CD14-positive monocyte (primary cell): ENCODE measurements around the gene UFSP2. TPM values are rescaled to one million over a fixed set of nuclear protein-coding genes. Genes with fewer than 3 reads are reported as not detected.

Source experiments
- DNase-seq, 3 donors: peaks; one replicate each; pipeline ENCODE4 v3.0.0-alpha.2; 2011 to 2022
- H2AFZ ChIP-seq: 2 replicates; pipeline ENCODE4 v1.6.0; 2012; ENCODE audit warnings: mild to moderate bottlenecking, low read depth, low read length, inconsistent platforms; ENCODE audit not compliant: insufficient read depth, poor library complexity, severe bottlenecking
- H3K27ac ChIP-seq, 2 donors: 1 replicate in 1 of 2; 2 replicates in 1 of 2; pipeline ENCODE4 v1.5.1; 2012 to 2013; ENCODE audit warnings: low read length in 2 of 2, control low read depth in 1 of 2, inconsistent platforms in 1 of 2, low read depth in 1 of 2, mild to moderate bottlenecking in 1 of 2
- H3K27me3 ChIP-seq, 2 donors: one replicate each; pipeline versions ENCODE4 v1.6.0 to v1.6.1; 2011 to 2013; ENCODE audit warnings: low read length in 2 of 2; ENCODE audit not compliant: control insufficient read depth in 2 of 2, insufficient read depth in 2 of 2
- H3K36me3 ChIP-seq, 2 donors: replicated peaks in 1 of 2; 1 replicate in 1 of 2; 2 replicates in 1 of 2; pipeline versions ENCODE4 v1.5.1 to v1.6.1; 2012 to 2013; ENCODE audit warnings: low read length in 2 of 2, control low read depth in 1 of 2, inconsistent platforms in 1 of 2, mild to moderate bottlenecking in 1 of 2; ENCODE audit not compliant: insufficient read depth in 2 of 2, control insufficient read depth in 1 of 2
- H3K4me1 ChIP-seq, 2 donors: 1 replicate in 1 of 2; 2 replicates in 1 of 2; pipeline versions ENCODE4 v1.5.1 to v1.6.1; 2012 to 2013; ENCODE audit warnings: low read length in 2 of 2, control low read depth in 1 of 2, inconsistent platforms in 1 of 2, mild to moderate bottlenecking in 1 of 2, moderate library complexity in 1 of 2; ENCODE audit not compliant: insufficient read depth in 2 of 2, control insufficient read depth in 1 of 2
- H3K4me2 ChIP-seq: replicated peaks from 2 replicates; pipeline ENCODE3; 2012; ENCODE audit warnings: low read length, moderate library complexity, mild to moderate bottlenecking; ENCODE audit not compliant: poor library complexity, severe bottlenecking; ENCODE audit errors: extremely low read depth
- H3K4me3 ChIP-seq, 3 experiments: fragments of 200-600 bp in 1 of 3; sonication (generic) in 1 of 3; replicated peaks in 1 of 3; 1 replicate in 2 of 3; 2 replicates in 1 of 3; pipeline ENCODE4 v1.5.1; 2011 to 2013; ENCODE audit warnings: low read length in 3 of 3, mild to moderate bottlenecking in 3 of 3, control low read depth in 2 of 3, low read depth in 2 of 3, inconsistent platforms in 1 of 3, moderate library complexity in 1 of 3
- H3K79me2 ChIP-seq: 2 replicates; pipeline ENCODE4 v1.6.0; 2012; ENCODE audit warnings: mild to moderate bottlenecking, control low read depth, inconsistent platforms, low read length, moderate library complexity; ENCODE audit not compliant: insufficient read depth
- H3K9ac ChIP-seq: 2 replicates; pipeline ENCODE4 v1.6.0; 2017; ENCODE audit warnings: low read length, mild to moderate bottlenecking; ENCODE audit not compliant: insufficient read depth, poor library complexity, severe bottlenecking
- H3K9me3 ChIP-seq, 2 donors: replicated peaks in 1 of 2; 1 replicate in 1 of 2; 2 replicates in 1 of 2; pipeline versions ENCODE4 v1.5.1 to v1.6.1; 2012 to 2013; ENCODE audit warnings: low read length in 2 of 2, control low read depth in 1 of 2; ENCODE audit not compliant: control insufficient read depth in 1 of 2, insufficient read depth in 1 of 2
- H4K20me1 ChIP-seq: 2 replicates; pipeline ENCODE4 v1.6.0; 2012; ENCODE audit warnings: mild to moderate bottlenecking, low read length, control low read depth, moderate library complexity; ENCODE audit not compliant: insufficient read depth
- H3K27ac Mint-ChIP-seq, 7 donors: one replicate each; pipeline ENCODE4 v1.8.0; 2020; ENCODE audit warnings: mild to moderate bottlenecking in 7 of 7, mixed read lengths in 7 of 7, moderate library complexity in 6 of 7, inconsistent platforms in 2 of 7
- H3K27me3 Mint-ChIP-seq, 3 donors: one replicate each; pipeline ENCODE4 v1.8.0; 2021 to 2022; ENCODE audit warnings: low read depth in 3 of 3, mild to moderate bottlenecking in 3 of 3, mixed read lengths in 3 of 3, moderate library complexity in 3 of 3, inconsistent platforms in 1 of 3
- H3K36me3 Mint-ChIP-seq, 2 donors: one replicate each; pipeline ENCODE4 v1.8.0; 2020; ENCODE audit warnings: mixed read lengths in 2 of 2, inconsistent platforms in 1 of 2, mild to moderate bottlenecking in 1 of 2
- H3K4me1 Mint-ChIP-seq: one replicate; pipeline ENCODE4 v1.8.0; 2020; ENCODE audit warnings: mild to moderate bottlenecking, mixed read lengths
- H3K4me3 Mint-ChIP-seq, 2 donors: one replicate each; pipeline ENCODE4 v1.8.0; 2020; ENCODE audit warnings: mild to moderate bottlenecking in 2 of 2, mixed read lengths in 2 of 2, moderate library complexity in 1 of 2
- H3K9me3 Mint-ChIP-seq, 7 donors: one replicate each; pipeline ENCODE4 v1.8.0; 2020 to 2022; ENCODE audit warnings: mixed read lengths in 7 of 7, mild to moderate bottlenecking in 6 of 7, moderate library complexity in 6 of 7, inconsistent platforms in 2 of 7
- WGBS: methylation state at CpG from one replicate; pipeline ENCODE4 v1.1.5; 2013; ENCODE audit warnings: missing lambda C conversion rate; ENCODE audit not compliant: insufficient coverage; 5-methylcytosine and 5-hydroxymethylcytosine counted together
- intact Hi-C, 2 donors: fragments of 100-400 bp; cut with micrococcal nuclease; formaldehyde crosslinking; loops; one replicate each; pipeline versions ENCODE4 v1.15.0 to v1.15.1; 2023
- polyA plus RNA-seq, 3 donors: library from polyadenylated mRNA; depleted of rRNA in 1 of 3; unstranded in 2 of 3; stranded (reverse) in 1 of 3; fragments of 300-500 nt in 2 of 3; fragments of >200 nt in 1 of 3; fragmentation: Illumina TruSeq in 2 of 3; gene quantifications; 1 replicate in 2 of 3; 2 replicates in 1 of 3; pipeline ENCODE4 v1.2.3, GENCODE V29; 2012 to 2021
- TF ChIP-seq, protein P1 (sequence below): fragments of 200-600 bp; IDR thresholded peaks from one replicate; pipeline ENCODE4 v1.8.0; 2022; ENCODE audit warnings: antibody characterized with exemption, mild to moderate bottlenecking

The UFSP2 gene
- polyA plus RNA-seq, 3 donors = 6.8 to 23.5 (median 13.8) TPM

- intact Hi-C loops = no loop called here
- H3K27ac ChIP-seq = no peak overlapping the region
- 100% methylated on average over 1 of the region's 2 CpGs for WGBS
- H3K4me2 ChIP-seq = no peak overlapping the region
- no peak for DNase-seq
- no peak overlapping the region for H3K9ac ChIP-seq
- Mint-ChIP-seq H3K9me3 (peaks cover 0 to 9% (median 0%) of the 10 kb centered on the region in 7 donors), H3K4me1 (peaks cover 3% of the 10 kb centered on the region), H3K27me3 (peaks cover 0 to 6% (median 3%) of the 10 kb centered on the region in 3 donors), H3K36me3 (no peaks in the 10 kb centered on the region), H3K4me3 (no peak overlapping the region), H3K27ac (no peak overlapping the region)
- H3K36me3 ChIP-seq = no peaks in the 10 kb centered on the region
- TF ChIP-seq, protein P1, sequence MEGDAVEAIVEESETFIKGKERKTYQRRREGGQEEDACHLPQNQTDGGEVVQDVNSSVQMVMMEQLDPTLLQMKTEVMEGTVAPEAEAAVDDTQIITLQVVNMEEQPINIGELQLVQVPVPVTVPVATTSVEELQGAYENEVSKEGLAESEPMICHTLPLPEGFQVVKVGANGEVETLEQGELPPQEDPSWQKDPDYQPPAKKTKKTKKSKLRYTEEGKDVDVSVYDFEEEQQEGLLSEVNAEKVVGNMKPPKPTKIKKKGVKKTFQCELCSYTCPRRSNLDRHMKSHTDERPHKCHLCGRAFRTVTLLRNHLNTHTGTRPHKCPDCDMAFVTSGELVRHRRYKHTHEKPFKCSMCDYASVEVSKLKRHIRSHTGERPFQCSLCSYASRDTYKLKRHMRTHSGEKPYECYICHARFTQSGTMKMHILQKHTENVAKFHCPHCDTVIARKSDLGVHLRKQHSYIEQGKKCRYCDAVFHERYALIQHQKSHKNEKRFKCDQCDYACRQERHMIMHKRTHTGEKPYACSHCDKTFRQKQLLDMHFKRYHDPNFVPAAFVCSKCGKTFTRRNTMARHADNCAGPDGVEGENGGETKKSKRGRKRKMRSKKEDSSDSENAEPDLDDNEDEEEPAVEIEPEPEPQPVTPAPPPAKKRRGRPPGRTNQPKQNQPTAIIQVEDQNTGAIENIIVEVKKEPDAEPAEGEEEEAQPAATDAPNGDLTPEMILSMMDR = no peak
- H3K4me1 ChIP-seq = no peaks in the 10 kb centered on the region
- no peaks in the 10 kb centered on the region for H3K79me2 ChIP-seq
- no peak overlapping the region for H2AFZ ChIP-seq
- no peaks in the 10 kb centered on the region for H3K9me3 ChIP-seq
- H3K27me3 ChIP-seq = no peaks in the 10 kb centered on the region
- no peak overlapping the region for H3K4me3 ChIP-seq
- no peaks in the 10 kb centered on the region for H4K20me1 ChIP-seq
Observed at GRCh38 chr4:185352741-185353140, 73.0 kb downstream of the UFSP2 start.

DNA sequence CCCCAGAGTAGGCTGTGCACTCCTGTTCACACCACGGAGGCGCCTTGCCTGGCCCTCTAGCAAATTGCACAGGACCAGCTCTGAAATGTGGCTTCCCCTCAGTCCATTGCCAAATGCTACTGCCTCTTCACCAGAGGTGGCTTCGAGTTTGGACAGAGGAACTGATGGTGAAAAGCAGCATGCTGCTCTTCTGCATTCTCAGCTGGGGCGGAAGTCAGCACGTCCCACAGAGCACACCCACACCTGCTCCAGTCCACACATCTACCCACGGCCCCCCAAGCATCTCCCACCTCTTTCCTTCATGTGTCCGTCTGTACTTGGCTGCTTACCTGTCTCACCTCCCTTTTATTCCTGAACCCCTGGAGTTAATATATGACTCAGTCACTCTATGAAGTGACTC, 73.6 kb downstream of the UFSP2 start:
- TF ChIP-seq, protein P1 = no peak
- Mint-ChIP-seq H3K27me3 (peaks cover 0 to 6% (median 3%) of the 10 kb centered on the region in 3 donors), H3K4me3 (no peak overlapping the region), H3K9me3 (peaks cover 0 to 9% (median 0%) of the 10 kb centered on the region in 7 donors), H3K36me3 (no peaks in the 10 kb centered on the region), H3K4me1 (peaks cover 3% of the 10 kb centered on the region), H3K27ac (no peak overlapping the region)
- DNase-seq = no peak
- Histone ChIP-seq H3K9ac (no peak overlapping the region), H3K27me3 (no peaks in the 10 kb centered on the region), H3K79me2 (no peaks in the 10 kb centered on the region), H3K36me3 (no peaks in the 10 kb centered on the region), H3K9me3 (no peaks in the 10 kb centered on the region), H3K4me3 (no peak overlapping the region), H3K4me2 (no peak overlapping the region), H4K20me1 (no peaks in the 10 kb centered on the region), H3K4me1 (no peaks in the 10 kb centered on the region), H2AFZ (no peak overlapping the region), H3K27ac (no peak overlapping the region)
- 92% methylated on average over 7 of the region's 7 CpGs for WGBS
- intact Hi-C loops = no loop called here
